Thyroid gland (tissue), 4 donors: Measurements from ENCODE around the gene MYH6.

Experiments used
- CTCF ChIP-seq, 6 experiments: fragments of 200-600 bp in 3 of 6; fragments of 450-650 bp in 3 of 6; sonication (generic) in 3 of 6; IDR thresholded peaks; one replicate each; pipeline ENCODE4 v1.5.1; 2016 to 2019; ENCODE audit warnings: antibody characterized with exemption in 6 of 6, mild to moderate bottlenecking in 2 of 6, inconsistent platforms in 1 of 6, moderate library complexity in 1 of 6
- POLR2A ChIP-seq, 2 donors: fragments of 450-650 bp; IDR thresholded peaks; one replicate each; pipeline ENCODE4 v1.6.1; 2017; ENCODE audit warnings: antibody characterized with exemption in 2 of 2, mild to moderate bottlenecking in 2 of 2, moderate library complexity in 1 of 2

- no peak for TF ChIP-seq CTCF (IDR thresholded peaks at IDR 0.05)
- no peak for TF ChIP-seq POLR2A (IDR thresholded peaks at IDR 0.05)
Observed at GRCh38 chr14:23434488-23435222, 26.6 kb upstream of the MYH6 start.
